HEK293T (cell line): ENCODE results near the gene PI4K2A.

Experiments used
- BHLHE40 ChIP-seq: fragments of 450-650 bp; IDR thresholded peaks from 2 replicates; pipeline ENCODE4 v1.6.1; 2016; ENCODE audit warnings: mild to moderate bottlenecking, moderate library complexity, borderline replicate concordance
- CTBP1 ChIP-seq: fragments of 450-650 bp; IDR thresholded peaks from 2 replicates; pipeline ENCODE4 v1.6.1; 2016; ENCODE audit warnings: borderline replicate concordance
- FOXK2 ChIP-seq: fragments of 450-650 bp; IDR thresholded peaks from 2 replicates; pipeline ENCODE4 v1.6.1; 2016; ENCODE audit warnings: mild to moderate bottlenecking
- FOXM1 ChIP-seq: fragments of 450-650 bp; IDR thresholded peaks from 2 replicates; pipeline ENCODE4 v1.6.1; 2017; ENCODE audit warnings: mild to moderate bottlenecking, borderline replicate concordance
- HDGF ChIP-seq: fragments of 450-650 bp; IDR thresholded peaks from 2 replicates; pipeline ENCODE4 v1.6.1; 2017; ENCODE audit warnings: antibody characterized with exemption, borderline replicate concordance
- L3MBTL2 ChIP-seq: fragments of 450-650 bp; conservative IDR thresholded peaks from 2 replicates; pipeline ENCODE4 v1.6.1; 2016; ENCODE audit warnings: mild to moderate bottlenecking
- NFRKB ChIP-seq: fragments of 450-650 bp; IDR thresholded peaks from 2 replicates; pipeline ENCODE4 v1.6.1; 2016; ENCODE audit warnings: mild to moderate bottlenecking, moderate library complexity
- PKNOX1 ChIP-seq: fragments of 450-650 bp; IDR thresholded peaks from 2 replicates; pipeline ENCODE4 v1.6.1; 2016
- SP1 ChIP-seq: fragments of 450-650 bp; IDR thresholded peaks from 2 replicates; pipeline ENCODE4 v1.6.1; 2017
- SUZ12 ChIP-seq: fragments of 450-650 bp; IDR thresholded peaks from 2 replicates; pipeline ENCODE4 v1.6.1; 2016; ENCODE audit warnings: mild to moderate bottlenecking
- TARDBP ChIP-seq: fragments of 450-650 bp; IDR thresholded peaks from 2 replicates; pipeline ENCODE4 v1.6.1; 2016
- ZNF384 ChIP-seq: fragments of 450-650 bp; IDR thresholded peaks from 2 replicates; pipeline ENCODE4 v1.6.1; 2016

- no peak for TF ChIP-seq NFRKB
- no peak for TF ChIP-seq PKNOX1
- no peak for TF ChIP-seq CTBP1
- no peak for TF ChIP-seq SP1
- TF ChIP-seq HDGF, result no peak
- no peak for TF ChIP-seq ZNF384
- TF ChIP-seq FOXM1, result no peak
- no peak for TF ChIP-seq FOXK2
- no peak for TF ChIP-seq L3MBTL2
- no peak for TF ChIP-seq BHLHE40
- no peak for TF ChIP-seq TARDBP
- no peak for TF ChIP-seq SUZ12
Observed at GRCh38 chr10:97711640-97712572, 71.4 kb downstream of the PI4K2A start.
